Esophagus (tissue), 2 donors: ENCODE results near the gene ZNF785. TPM values are rescaled to one million over a fixed set of nuclear protein-coding genes. Genes with fewer than 3 reads are reported as not detected.
A peak's percentile ranks its signal among the peaks of the same experiment; 100 is the strongest.

Source experiments
- H3K27ac ChIP-seq, 2 donors: one replicate each; pipeline ENCODE4 v1.5.1; 2013; ENCODE audit warnings: low read depth in 2 of 2, mild to moderate bottlenecking in 2 of 2, inconsistent platforms in 1 of 2, low read length in 1 of 2, moderate library complexity in 1 of 2
- H3K27me3 ChIP-seq, 2 donors: one replicate each; pipeline ENCODE4 v1.6.1; 2013; ENCODE audit warnings: low read length in 2 of 2, control low read depth in 1 of 2, mild to moderate bottlenecking in 1 of 2; ENCODE audit not compliant: insufficient read depth in 2 of 2, control insufficient read depth in 1 of 2
- H3K36me3 ChIP-seq, 2 donors: one replicate each; pipeline ENCODE4 v1.6.1; 2013; ENCODE audit warnings: low read length in 1 of 2; ENCODE audit not compliant: control insufficient read depth in 2 of 2, insufficient read depth in 2 of 2
- H3K4me1 ChIP-seq, 2 donors: one replicate each; pipeline ENCODE4 v1.6.1; 2013; ENCODE audit warnings: low read length in 1 of 2; ENCODE audit not compliant: control insufficient read depth in 2 of 2, insufficient read depth in 2 of 2
- H3K4me3 ChIP-seq, 2 donors: one replicate each; pipeline ENCODE4 v1.5.1; 2013; ENCODE audit warnings: low read length in 2 of 2, mild to moderate bottlenecking in 2 of 2, low read depth in 1 of 2, moderate library complexity in 1 of 2
- H3K9me3 ChIP-seq, 2 donors: one replicate each; pipeline ENCODE4 v1.6.1; 2013; ENCODE audit warnings: mild to moderate bottlenecking in 2 of 2, low read depth in 1 of 2, low read length in 1 of 2, moderate library complexity in 1 of 2; ENCODE audit not compliant: control insufficient read depth in 2 of 2, insufficient read depth in 1 of 2
- WGBS, 2 donors: extraction: QIAGEN DNeasy Blood & Tissue Kit; methylation state at CpG; one replicate each; pipeline ENCODE4 v1.1.7; 2013; 5-methylcytosine and 5-hydroxymethylcytosine counted together
- polyA plus RNA-seq, 2 donors: library from polyadenylated mRNA; stranded (reverse); fragments of 200-250 nt; gene quantifications; one replicate each; pipeline ENCODE4 v1.2.3, GENCODE V29; 2013
- donor health status: healthy with polysubstance abuse.
- donor health status: Bipolar disorder and iron deficiency.

ZNF785 gene
- polyA plus RNA-seq, 2 donors: 3.2 to 5.9 TPM

DNA sequence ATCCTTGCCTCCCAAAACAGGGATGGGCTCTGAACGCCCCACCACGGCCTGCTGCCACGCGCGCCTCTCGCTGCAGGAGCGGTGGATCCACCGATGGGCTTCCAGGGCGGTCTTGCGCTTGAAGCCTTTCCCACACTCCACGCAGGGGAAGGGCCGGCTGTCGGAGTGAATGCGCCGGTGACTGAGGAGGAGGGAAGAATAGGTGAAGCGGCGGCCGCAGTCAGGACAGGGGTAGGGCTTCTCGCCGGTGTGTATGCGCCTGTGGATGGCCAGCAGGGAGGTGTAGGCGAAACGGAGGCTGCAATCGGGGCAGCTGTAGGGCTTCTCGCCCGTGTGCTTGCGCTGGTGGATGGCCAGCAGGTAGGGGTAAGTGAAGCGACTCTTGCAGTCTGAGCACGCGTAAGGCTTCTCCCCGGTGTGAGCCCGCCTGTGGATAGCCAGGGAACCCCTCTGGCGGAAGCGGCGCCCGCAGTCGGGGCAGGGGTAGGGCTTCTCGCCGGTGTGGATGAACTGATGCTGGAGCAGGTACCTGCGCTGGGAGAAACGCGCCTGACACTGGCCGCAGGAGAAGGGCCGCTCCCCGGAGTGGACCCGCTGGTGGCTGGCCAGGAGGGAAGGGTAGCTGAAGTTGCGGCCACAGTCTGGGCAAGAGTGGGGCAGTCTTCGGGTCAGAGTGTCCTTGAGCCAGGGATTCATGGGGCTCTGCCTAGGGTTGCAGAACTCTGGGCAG is 2.7 kb downstream of the ZNF785 start:
- H3K9me3 ChIP-seq: no peaks in the 10 kb centered on the region
- H3K27ac ChIP-seq: no peak overlapping the region
- H3K27me3 ChIP-seq: no peaks in the 10 kb centered on the region
- H3K4me1 ChIP-seq: peaks cover 0 to 4% of the 10 kb centered on the region in 2 donors
- H3K4me3 ChIP-seq: no peak overlapping the region
- WGBS, 2 donors: 96% methylated on average over 48 of the region's 48 CpGs
- H3K36me3 ChIP-seq: peaks cover 11 to 15% of the 10 kb centered on the region in 2 donors

DNA sequence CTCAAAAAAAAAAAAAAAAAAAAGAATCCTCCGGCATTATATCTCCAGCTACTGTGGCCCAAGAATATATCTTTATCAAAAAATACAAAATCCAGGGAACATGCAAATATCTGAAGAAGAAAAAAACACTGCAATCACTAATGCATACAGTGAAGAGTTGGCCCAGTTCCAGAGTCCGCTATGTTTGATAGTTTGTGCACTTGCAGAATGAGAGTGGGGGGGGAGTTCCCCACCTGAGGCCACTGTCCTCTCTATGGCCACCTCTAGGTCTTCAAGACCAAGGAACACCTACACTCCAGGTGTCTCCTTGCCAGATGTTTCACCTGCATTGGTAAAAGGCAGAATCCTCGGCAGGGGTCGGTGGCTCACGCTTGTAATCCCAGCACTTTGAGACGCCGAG is 4.0 kb downstream of the ZNF785 start:
- Histone ChIP-seq H3K27ac (no peak overlapping the region), H3K36me3 (peaks cover 11 to 15% of the 10 kb centered on the region in 2 donors), H3K4me3 (no peak overlapping the region), H3K27me3 (no peaks in the 10 kb centered on the region), H3K9me3 (no peaks in the 10 kb centered on the region), H3K4me1 (peaks cover 0 to 4% of the 10 kb centered on the region in 2 donors)
- WGBS, 2 donors: 83 to 85% methylated on average over 7 of the region's 7 CpGs

DNA sequence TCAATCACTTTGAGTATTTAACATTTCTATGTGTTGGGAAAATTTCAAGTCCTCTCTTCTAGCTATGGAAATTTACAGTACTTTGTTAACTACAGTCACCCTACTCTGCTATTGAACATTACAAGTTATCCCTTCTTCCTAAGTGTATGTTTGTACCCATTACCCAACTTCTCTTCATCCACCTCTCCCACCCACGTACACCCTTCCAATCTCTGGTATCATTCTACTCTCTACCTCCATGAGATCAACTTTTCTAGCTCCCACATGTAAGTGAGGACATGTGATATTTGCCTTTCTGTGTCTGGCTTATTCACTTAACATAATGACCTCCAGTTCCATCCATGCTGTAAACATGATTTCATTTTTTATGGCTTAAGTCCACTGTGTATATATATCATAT is 10.8 kb downstream of the ZNF785 start:
- peaks cover 4% of the 10 kb centered on the region in 2 donors for H3K36me3 ChIP-seq
- no peaks in the 10 kb centered on the region for H3K9me3 ChIP-seq
- H3K27ac ChIP-seq: no peak overlapping the region
- WGBS, 2 donors: 64 to 80% methylated on average over 1 of the region's 1 CpG
- H3K4me3 ChIP-seq: no peak overlapping the region
- peaks cover 0 to 5% of the 10 kb centered on the region in 2 donors for H3K4me1 ChIP-seq
- H3K27me3 ChIP-seq: no peaks in the 10 kb centered on the region

DNA sequence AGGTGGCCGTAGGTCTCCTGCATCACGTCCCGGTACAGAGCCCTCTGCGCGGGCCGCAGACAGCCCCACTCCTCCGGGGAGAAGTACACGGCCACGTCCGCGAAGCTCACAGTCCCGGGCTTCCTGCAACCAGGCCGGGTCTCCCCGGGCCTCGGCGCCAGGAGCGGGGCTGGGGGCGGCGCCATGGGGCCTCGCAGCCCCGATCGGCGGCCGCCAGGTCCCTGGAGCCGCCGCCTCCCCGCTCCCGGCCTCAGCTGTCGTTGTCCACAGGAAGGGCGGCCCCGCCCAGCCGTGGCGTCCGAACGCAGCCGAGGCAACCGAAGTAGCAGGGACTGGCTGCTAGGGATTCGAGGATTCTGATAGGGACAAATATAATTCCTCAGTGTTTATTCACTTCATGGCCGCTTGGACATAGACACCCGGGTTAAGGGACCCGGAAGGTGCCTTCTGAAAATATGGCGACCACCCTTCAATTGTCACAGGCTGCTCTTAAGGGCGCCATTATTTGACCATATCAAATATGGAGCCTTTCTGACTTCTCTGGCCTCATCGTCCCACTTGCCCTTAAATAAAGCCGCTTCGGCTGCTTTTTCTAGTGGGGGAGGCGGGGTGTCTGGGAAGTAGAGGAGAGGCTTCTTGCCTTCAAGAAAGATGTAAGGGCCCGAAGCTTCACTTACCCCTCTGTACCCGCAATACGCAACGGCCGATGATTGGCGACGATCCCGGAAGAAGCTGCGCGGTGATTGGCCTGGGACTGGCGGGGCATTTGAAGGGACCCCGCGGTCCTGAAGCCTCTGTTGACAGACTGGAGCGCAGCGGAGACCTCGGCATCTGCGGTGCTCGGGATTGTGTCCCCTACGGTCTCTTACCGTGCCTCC is 13.8 kb downstream of the ZNF785 start, which contains the start of gene ZNF688:
Gene ZNF688 (minus strand): TSS at position 270 of the 878 bp plus-strand sequence. CDS start 85 bp downstream, at position 185.
- H3K27ac ChIP-seq: peak within 1 kb of the TSS; percentile 93
- no peaks in the 10 kb centered on the region for H3K27me3 ChIP-seq
- H3K9me3 ChIP-seq: no peaks in the 10 kb centered on the region
- H3K4me3 ChIP-seq: peak within 1 kb of the TSS; percentile 62 to 75
- peaks cover 0 to 5% of the 10 kb centered on the region in 2 donors for H3K4me1 ChIP-seq
- WGBS, 2 donors: 0% methylated on average over 67 of the region's 67 CpGs
- H3K36me3 ChIP-seq: peaks cover 0 to 4% of the 10 kb centered on the region in 2 donors

DNA sequence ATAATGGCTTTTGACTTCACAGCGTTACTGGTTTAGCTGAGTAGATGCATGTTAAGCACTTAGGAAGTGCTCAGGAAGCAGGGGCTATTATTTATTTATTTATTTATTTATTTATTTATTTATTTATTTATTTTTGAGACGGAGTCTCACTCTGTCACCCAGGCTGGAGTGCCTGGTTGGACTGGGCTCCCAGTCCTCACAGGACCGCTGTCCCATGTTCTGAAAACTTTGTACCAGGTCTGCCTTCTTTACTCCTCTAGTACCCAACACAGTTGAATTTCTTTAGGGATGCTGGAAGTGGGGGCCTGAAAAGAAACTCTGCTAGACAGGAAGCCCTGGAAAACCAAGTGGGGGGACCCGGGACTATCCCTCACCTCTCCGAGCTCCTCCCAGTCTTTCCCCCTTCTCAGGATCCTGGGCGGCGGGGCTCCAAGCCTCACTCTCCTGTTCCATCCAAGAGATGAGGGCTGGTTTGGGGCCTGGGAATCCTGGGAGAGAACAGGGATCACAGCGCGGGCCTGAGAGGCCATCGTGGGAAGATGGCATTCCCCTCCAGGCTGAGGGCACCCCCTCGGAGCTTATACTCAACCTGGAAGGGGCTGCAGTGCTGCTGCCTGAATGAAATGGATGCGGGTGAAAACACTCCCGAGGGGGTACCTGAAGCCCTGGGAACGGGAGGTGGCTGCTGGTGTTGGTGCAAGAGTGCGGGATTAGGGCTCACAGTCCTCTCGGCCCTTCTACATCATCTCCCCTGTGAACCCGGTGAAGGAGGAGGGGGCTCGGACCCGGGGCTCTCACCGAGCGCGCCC is 14.7 kb downstream of the ZNF785 start:
- Histone ChIP-seq H3K4me3 (peak overlapping the region; percentile 62 to 75), H3K9me3 (no peaks in the 10 kb centered on the region), H3K36me3 (peaks cover 0 to 4% of the 10 kb centered on the region in 2 donors), H3K27ac (peak overlapping the region; percentile 93), H3K27me3 (no peaks in the 10 kb centered on the region), H3K4me1 (peaks cover 0 to 5% of the 10 kb centered on the region in 2 donors)
- 10 to 11% methylated on average over 22 of the region's 22 CpGs for WGBS, 2 donors

DNA sequence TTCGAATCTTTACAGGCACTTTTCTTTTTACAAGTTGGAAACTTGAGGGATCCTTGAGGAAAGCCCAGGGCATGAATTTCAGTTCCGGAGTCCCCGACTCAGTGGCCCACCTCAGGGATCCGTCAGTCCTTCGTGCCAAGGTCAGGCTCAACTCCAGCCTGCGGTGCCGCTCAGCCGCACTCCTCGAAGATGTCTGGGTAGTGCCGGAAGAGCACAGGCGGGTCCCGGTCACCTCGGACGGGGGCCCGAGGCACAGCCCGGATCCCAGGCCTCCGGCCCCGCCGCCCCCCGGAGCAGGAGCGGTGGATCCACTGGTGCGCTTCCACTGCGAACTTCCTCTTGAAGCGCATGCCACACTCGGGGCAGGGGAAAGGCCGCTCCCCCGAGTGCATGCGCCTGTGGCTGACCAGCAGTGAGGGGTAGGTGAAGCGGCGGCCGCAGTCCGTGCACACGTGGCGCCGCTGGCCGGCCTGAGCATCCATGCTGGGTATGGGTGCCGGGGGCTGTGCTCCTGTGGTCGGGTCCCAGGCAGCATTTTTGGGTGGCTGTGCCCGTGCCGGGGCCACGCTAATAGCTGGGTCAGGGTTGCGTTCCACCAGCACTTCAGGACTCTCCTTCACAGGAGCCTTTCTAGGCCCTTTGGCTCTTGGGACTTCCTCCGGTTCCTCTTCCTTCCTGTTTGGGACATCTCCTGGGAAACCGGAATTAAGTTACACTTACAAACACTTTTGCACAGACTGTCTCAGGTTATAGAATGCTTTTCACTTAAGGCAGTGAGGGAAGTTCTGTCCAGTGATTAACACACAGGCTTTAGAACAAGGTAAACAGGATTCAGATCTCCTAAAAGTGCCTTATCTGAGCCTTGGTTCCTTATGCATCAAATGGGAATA is 15.5 kb downstream of the ZNF785 start:
- Histone ChIP-seq H3K36me3 (peaks cover 0 to 4% of the 10 kb centered on the region in 2 donors), H3K27ac (no peak overlapping the region), H3K9me3 (no peaks in the 10 kb centered on the region), H3K4me1 (peaks cover 0 to 5% of the 10 kb centered on the region in 2 donors), H3K4me3 (no peak overlapping the region), H3K27me3 (no peaks in the 10 kb centered on the region)
- 86 to 88% methylated on average over 39 to 44 of the region's 44 CpGs for WGBS, 2 donors

DNA sequence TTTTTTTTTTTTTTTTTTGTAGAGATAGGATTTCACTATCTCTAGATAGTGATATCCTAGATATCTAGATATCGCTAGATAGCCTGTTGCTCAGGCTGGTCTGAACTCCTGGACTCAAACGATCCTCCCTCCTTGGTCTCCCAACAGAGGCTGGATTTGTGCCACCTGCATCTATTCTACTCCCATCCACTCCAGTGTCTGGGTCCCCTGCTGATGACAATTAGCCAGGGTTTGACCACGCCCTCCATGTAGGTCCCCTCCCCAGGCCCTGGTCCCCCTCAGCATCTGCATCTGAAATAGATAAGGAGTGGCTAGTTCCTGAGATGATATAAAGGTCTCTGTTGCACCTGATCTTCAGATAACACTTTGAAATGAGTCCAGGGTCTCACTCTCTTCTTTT is 16.2 kb downstream of the ZNF785 start:
- Histone ChIP-seq H3K36me3 (peaks cover 0 to 4% of the 10 kb centered on the region in 2 donors), H3K27me3 (no peaks in the 10 kb centered on the region), H3K4me1 (peaks cover 0 to 5% of the 10 kb centered on the region in 2 donors), H3K27ac (no peak overlapping the region), H3K9me3 (no peaks in the 10 kb centered on the region), H3K4me3 (no peak overlapping the region)
- WGBS, 2 donors: 93 to 97% methylated on average over 3 of the region's 3 CpGs

DNA sequence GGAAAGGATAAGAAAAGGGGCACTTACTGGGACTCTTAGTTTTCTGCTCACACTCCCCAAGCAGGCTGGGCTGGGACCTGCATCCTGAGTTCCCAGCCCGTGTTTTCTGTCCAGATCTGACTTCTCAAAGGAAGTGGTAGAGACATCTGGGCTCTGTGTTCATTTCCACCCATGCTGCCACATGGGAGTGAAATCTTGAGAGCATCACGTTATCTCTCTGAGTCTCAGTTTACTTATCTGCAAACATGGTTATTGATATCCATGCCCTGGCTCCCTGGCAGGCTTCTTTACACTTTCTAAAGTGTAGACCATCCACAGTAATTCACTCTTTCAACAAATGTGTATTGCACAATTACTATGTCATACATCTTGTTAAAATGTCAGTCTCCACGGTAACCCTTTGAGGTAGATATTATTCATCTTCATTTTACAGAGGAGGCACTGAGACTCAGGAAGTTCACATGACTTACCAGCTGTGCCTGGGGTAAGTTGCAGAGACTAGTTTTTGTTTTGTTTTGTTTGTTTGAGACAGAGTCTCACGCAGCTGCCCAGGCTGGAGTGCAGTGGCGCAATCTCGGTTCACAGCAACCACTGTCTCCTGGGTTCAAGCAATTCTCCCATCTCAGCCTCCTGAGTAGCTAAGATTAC is 17.4 kb downstream of the ZNF785 start:
- 28 to 41% methylated on average over 6 of the region's 6 CpGs for WGBS, 2 donors
- Histone ChIP-seq H3K27ac (peak overlapping the region; percentile 23 to 77), H3K36me3 (peaks cover 0 to 4% of the 10 kb centered on the region in 2 donors), H3K9me3 (no peaks in the 10 kb centered on the region), H3K4me1 (peaks cover 0 to 5% of the 10 kb centered on the region in 2 donors), H3K4me3 (no peak overlapping the region), H3K27me3 (no peaks in the 10 kb centered on the region)
